ENCODE results near the gene RIMKLA.

- TF ChIP-seq POLR2AphosphoS5 (IDR thresholded peaks at IDR 0.05; ENCODE audit: borderline replicate concordance, low read depth, low read length) (no peak), EZH2 (IDR thresholded peaks at IDR 0.05) (no peak)
These were observed 62.1 kb downstream of the RIMKLA start for GRCh38 chr1:42442662-42443061.
